Neutrophil (primary cell): ENCODE results near the gene DAZAP1.

Source experiments
- H3K27ac ChIP-seq: fragments of 200-600 bp; sonication (generic); 2 replicates; pipeline ENCODE4 v1.5.1; 2016; ENCODE audit warnings: mild to moderate bottlenecking, moderate library complexity
- H3K27me3 ChIP-seq: fragments of 200-600 bp; sonication (generic); 2 replicates; pipeline ENCODE4 v1.6.0; 2016; ENCODE audit warnings: mild to moderate bottlenecking
- H3K36me3 ChIP-seq: fragments of 200-600 bp; sonication (generic); 2 replicates; pipeline ENCODE4 v1.5.1; 2017
- H3K4me1 ChIP-seq, 2 experiments: fragments of 200-600 bp in 1 of 2; sonication (generic) in 1 of 2; 1 replicate in 1 of 2; 2 replicates in 1 of 2; pipeline versions ENCODE4 v1.5.1 to v1.6.1; 2013 to 2016; ENCODE audit warnings: low read depth in 1 of 2, low read length in 1 of 2, mild to moderate bottlenecking in 1 of 2, moderate library complexity in 1 of 2; ENCODE audit not compliant: control insufficient read depth in 1 of 2, insufficient read depth in 1 of 2
- H3K4me3 ChIP-seq, 2 experiments: fragments of 200-600 bp in 1 of 2; sonication (generic) in 1 of 2; 1 replicate in 1 of 2; 2 replicates in 1 of 2; pipeline ENCODE4 v1.5.1; 2013 to 2016; ENCODE audit warnings: low read depth in 1 of 2, low read length in 1 of 2, mild to moderate bottlenecking in 1 of 2, moderate library complexity in 1 of 2
- H3K9me3 ChIP-seq: fragments of 200-600 bp; sonication (generic); 2 replicates; pipeline ENCODE4 v1.5.1; 2016
- CTCF ChIP-seq: fragments of 200-600 bp; sonication (generic); IDR thresholded peaks from 2 replicates; pipeline ENCODE4 v1.5.1; 2016; ENCODE audit warnings: antibody characterized with exemption

The DAZAP1 gene

DNA sequence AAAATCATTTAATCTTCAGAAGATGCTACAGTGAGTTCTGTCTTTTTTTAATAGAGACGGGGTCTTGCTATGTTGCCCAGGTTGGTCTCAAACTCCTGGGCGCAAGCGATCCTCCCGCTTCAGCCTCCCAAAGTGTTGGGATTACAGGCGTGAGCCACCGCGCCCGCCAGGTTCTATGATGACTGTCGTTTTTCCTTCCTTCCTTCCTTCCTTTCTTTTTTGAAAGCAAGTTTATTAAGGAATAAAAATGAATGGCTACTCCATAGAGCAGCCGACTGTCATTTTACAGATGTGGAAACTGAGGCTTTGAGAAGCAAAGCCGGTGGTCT, 5.5 kb upstream of the DAZAP1 start:
- peaks cover 29 to 35% of the 10 kb centered on the region in 2 experiments for H3K4me1 ChIP-seq
- H3K36me3 ChIP-seq: no peaks in the 10 kb centered on the region
- peaks cover 48% of the 10 kb centered on the region for H3K27me3 ChIP-seq
- H3K9me3 ChIP-seq: no peaks in the 10 kb centered on the region
- no peak overlapping the region for H3K27ac ChIP-seq
- peak overlapping the region; percentile 35 to 54 for H3K4me3 ChIP-seq
- TF ChIP-seq CTCF: no peak

GRCh38 chr19:1402411-1403070, 4.8 kb upstream of the DAZAP1 start:
- Histone ChIP-seq H3K9me3 (no peaks in the 10 kb centered on the region), H3K36me3 (no peaks in the 10 kb centered on the region), H3K27me3 (peaks cover 48% of the 10 kb centered on the region), H3K4me1 (peaks cover 31 to 37% of the 10 kb centered on the region in 2 experiments), H3K27ac (no peak overlapping the region), H3K4me3 (peak overlapping the region in 1 of 2 experiments; percentile 10)
- no peak for TF ChIP-seq CTCF

DNA sequence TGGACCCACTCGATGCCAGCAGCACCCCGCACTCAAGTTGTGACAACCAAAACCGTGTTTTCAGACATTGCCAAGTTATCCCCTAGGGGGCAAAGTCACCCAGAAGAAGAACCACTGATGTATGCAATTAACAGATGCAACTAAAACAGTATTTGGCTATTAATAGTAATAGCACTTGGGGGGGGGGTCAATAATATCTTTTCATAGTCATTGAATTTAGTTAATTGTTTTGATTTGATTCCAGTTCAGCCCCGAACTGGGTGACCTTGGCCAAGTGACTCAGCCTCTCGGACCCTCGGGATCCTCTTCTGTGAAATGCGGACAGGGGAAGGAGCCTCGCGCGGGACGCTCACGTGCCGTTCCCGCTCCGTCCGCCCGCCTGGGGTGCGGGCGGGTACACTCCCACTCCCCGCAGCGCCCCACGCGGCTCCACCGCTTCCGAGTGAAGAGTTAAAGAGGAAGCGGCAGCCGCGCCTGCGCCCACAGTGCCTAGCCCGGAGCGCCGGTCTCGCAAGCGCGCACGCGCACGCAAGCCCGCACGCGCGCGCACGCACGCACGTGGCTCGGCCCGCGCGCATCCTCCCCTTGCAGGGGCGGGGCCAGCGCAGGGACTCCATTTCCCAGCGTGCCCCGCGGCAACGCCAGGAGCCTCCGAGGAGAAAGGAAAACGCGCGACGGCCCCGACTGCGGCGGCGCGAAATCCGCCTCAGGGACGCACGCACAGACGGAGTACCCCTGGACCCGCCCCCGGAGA, 435 bp upstream of the DAZAP1 start:
- H3K9me3 ChIP-seq: no peaks in the 10 kb centered on the region
- peak overlapping the region; percentile 54 to 77 for H3K4me3 ChIP-seq
- TF ChIP-seq CTCF: peak; percentile 66
- no peaks in the 10 kb centered on the region for H3K36me3 ChIP-seq
- peaks cover 41 to 44% of the 10 kb centered on the region in 2 experiments for H3K4me1 ChIP-seq
- H3K27me3 ChIP-seq: peaks cover 20% of the 10 kb centered on the region
- H3K27ac ChIP-seq: peak overlapping the region; percentile 82

- H3K27ac ChIP-seq: peak overlapping the region; percentile 82
- H3K4me3 ChIP-seq: peak overlapping the region; percentile 64 to 77
- peaks cover 32% of the 10 kb centered on the region in 2 experiments for H3K4me1 ChIP-seq
- H3K9me3 ChIP-seq: no peaks in the 10 kb centered on the region
- peaks cover 4% of the 10 kb centered on the region for H3K27me3 ChIP-seq
- H3K36me3 ChIP-seq: peaks cover 11% of the 10 kb centered on the region
- no peak for TF ChIP-seq CTCF
Observed at GRCh38 chr19:1408300-1409203, 1.2 kb downstream of the DAZAP1 start.

DNA sequence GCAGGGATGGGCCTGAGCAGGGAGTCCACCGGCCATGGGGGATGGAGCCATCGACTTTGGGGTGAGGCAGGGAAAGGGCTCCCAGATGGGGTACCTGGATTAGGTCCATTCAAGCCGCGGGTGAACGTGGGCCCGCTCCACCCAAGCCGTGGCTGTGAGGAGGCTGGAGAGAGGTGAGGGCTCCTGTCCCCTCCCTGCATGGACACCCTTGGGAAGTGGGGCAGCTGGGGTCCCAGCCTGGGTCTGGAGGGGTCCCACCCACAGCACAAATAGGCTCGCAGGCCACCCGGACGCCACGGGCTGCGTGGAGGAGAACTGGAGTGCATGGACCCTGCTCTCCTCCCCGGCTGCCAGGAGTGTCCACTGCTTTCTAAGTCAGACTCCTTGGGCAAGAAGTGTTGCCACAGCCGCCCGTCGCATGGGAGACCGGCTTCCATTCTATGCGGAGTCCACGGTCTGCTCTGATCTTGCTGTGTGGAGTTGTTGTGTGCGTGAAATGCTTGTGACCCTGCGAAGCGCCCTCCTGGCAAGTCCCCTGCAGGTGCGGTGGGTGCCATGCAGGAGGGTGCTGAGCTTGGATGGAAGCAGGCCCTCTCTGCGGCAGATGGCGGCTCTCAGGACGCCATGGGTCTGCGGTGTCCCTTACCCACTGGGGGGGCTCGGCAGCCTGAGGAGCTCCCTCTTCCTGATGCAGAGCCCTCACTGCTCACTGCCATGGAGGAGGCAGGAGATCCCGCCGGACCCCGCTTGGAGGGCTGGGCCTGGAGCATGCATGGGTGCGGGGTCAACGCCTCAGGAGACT, 2.0 kb downstream of the DAZAP1 start:
- Histone ChIP-seq H3K36me3 (peaks cover 13% of the 10 kb centered on the region), H3K27ac (peak overlapping the region; percentile 82), H3K4me3 (peak overlapping the region in 1 of 2 experiments; percentile 77), H3K27me3 (no peaks in the 10 kb centered on the region), H3K4me1 (peaks cover 30 to 32% of the 10 kb centered on the region in 2 experiments), H3K9me3 (no peaks in the 10 kb centered on the region)
- no peak for TF ChIP-seq CTCF
